ENCODE measurements around the gene MTMR12. TPM values are rescaled to one million over a fixed set of nuclear protein-coding genes. Genes with fewer than 3 reads are reported as not detected.
A peak's percentile ranks its signal among the peaks of the same experiment; 100 is the strongest.

The MTMR12 gene
- total and polyA plus RNA-seq, 2 of the 8 experiments (the other 6 are each of a cell fraction or from before 2014, with no cell fraction given) = 19.1 to 59.3 TPM

DNA sequence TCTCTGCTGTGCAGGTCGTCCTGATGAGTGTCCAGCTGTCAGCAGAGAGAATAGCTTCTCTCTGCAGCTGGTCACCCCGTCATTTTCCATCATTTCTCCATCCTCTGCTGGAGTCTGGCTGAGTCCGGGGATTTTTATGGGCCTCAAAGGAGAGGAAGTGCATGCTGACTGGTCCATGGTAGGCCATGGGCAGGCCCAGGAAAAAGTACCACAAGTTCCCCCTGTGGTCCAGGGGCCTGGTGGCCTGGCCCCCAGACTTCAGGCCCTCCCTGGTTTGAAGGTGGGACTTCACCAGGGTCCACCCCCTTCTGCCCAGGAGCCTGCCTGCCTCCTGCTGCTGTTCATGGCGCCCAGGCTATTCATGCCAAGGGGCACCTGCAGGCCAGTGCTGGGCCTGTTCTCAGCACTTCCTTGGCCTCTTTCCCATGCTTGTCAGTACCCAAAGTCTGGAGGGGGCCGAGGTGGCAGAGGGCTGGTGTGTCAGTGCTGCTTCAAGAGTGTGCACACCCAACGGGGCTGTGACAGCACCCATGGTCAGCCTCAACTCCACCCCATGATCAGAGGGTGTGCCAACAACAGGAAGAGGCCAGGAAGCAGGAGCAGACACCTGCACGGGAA lies 7.3 kb upstream of the MTMR12 start:
- Histone ChIP-seq H2BK12ac (ENCODE audit: low read depth, low read length) (no peak overlapping the region), H3K4me3 (ENCODE audit: extremely low read depth in 1 of 4, insufficient read depth in 2 of 4, low read depth in 3 of 4, low read length in 4 of 4) (no peak overlapping the region), H3K14ac (ENCODE audit: insufficient read length) (no peak overlapping the region), H3K79me2 (ENCODE audit: control insufficient read depth in 1 of 2, insufficient read depth in 2 of 2, low read length in 2 of 2) (no peaks in the 10 kb centered on the region), H4K5ac (ENCODE audit: insufficient read length, low read depth, low read length) (no peak overlapping the region), H2BK20ac (ENCODE audit: low read length) (no peak overlapping the region), H3K4me2 (ENCODE audit: insufficient read depth in 1 of 2, low read depth in 2 of 2, low read length in 2 of 2) (no peak overlapping the region), H4K91ac (replicated peaks; ENCODE audit: insufficient read length, low read length) (no peak overlapping the region), H2BK5ac (ENCODE audit: low read depth, low read length) (no peak overlapping the region), H3K27me3 (replicated peaks in 1 of 4; ENCODE audit: control insufficient read depth in 3 of 4, extremely low read depth in 1 of 4, insufficient read depth in 3 of 4, low read length in 3 of 4) (no peaks in the 10 kb centered on the region), H4K8ac (ENCODE audit: extremely low read depth, insufficient read depth, low read length) (0 out of 2 replicates have a peak overlapping the region, but pooled peaks have one; percentile 57), H3K23ac (ENCODE audit: insufficient read length) (no peak overlapping the region), H3K36me3 (ENCODE audit: control insufficient read depth in 2 of 4, insufficient read depth in 4 of 4, low read length in 3 of 4) (no peaks in the 10 kb centered on the region), H3K18ac (ENCODE audit: extremely low read depth, low read length) (no peak overlapping the region), H3K79me1 (ENCODE audit: low read depth, low read length) (no peaks in the 10 kb centered on the region), H2BK15ac (ENCODE audit: low read length) (no peak overlapping the region), H4K20me1 (replicated peaks in 1 of 2; ENCODE audit: control insufficient read depth in 1 of 2, insufficient read depth in 2 of 2, low read length in 2 of 2) (no peaks in the 10 kb centered on the region), H3K4me1 (replicated peaks in 1 of 4; ENCODE audit: control insufficient read depth in 3 of 4, insufficient read depth in 4 of 4, low read length in 3 of 4) (peaks cover 0 to 4% (median 0%) of the 10 kb centered on the region in 4 experiments; a peak in 1 of 7 replicates), H2BK120ac (replicated peaks; ENCODE audit: low read depth, low read length) (no peak overlapping the region), H3K23me2 (ENCODE audit: low read depth, low read length) (peaks cover 2% of the 10 kb centered on the region; the same call in 1 of the 2 replicates), H3K56ac (replicated peaks; ENCODE audit: insufficient read length, low read depth, low read length) (no peak overlapping the region), H3K27ac (ENCODE audit: low read depth, low read length) (no peak overlapping the region), H3K9me3 (ENCODE audit: insufficient read depth in 2 of 2, low read depth in 1 of 2, low read length in 1 of 2) (peaks cover 0 to 4% of the 10 kb centered on the region in 2 experiments; a peak in 1 of 4 replicates), H3K4ac (replicated peaks; ENCODE audit: insufficient read length, low read depth, low read length) (no peak overlapping the region), H2AK5ac (ENCODE audit: low read depth, low read length) (no peak overlapping the region), H3K9ac (replicated peaks in 1 of 4; ENCODE audit: extremely low read depth in 1 of 4, low read depth in 3 of 4, low read length in 3 of 4) (no peak overlapping the region), H2AFZ (ENCODE audit: low read length) (no peak overlapping the region)
- CTCF ChIA-PET (ENCODE audit: partially characterized antibody) = interaction anchor here (0.6 to 9.4 kb wide), 21 partner anchors 9 to 204 kb away, joined by 3 to 87 read pairs (median 3); no protein-coding TSS in a partner anchor
- WGBS, 2 experiments (ENCODE audit: extremely low coverage in 1 of 2, insufficient coverage in 1 of 2, insufficient read length in 1 of 2, insufficient replicate concordance in 2 of 2, low coverage in 1 of 2, low lambda C conversion rate in 2 of 2, missing lambda C conversion rate in 1 of 2) = 93% methylated on average over 7 of the region's 7 CpGs; no CpG with 5 or more reads in 1 of the 2 experiments
- no peak for FAIRE-seq
- POLR2A ChIA-PET (ENCODE audit: partially characterized antibody) = interaction anchor here (1.4 kb wide), 1 partner anchor 146 kb away, joined by 3 read pairs; the partner anchor contains the start of gene GOLPH3
- no peak for DNase-seq (ENCODE audit: low read depth in 1 of 2, low spot score in 2 of 2)
- TF ChIP-seq TEAD4 (IDR thresholded peaks at IDR 0.05; ENCODE audit: low read depth, low read length) (no peak), RFX5 (IDR thresholded peaks at IDR 0.05; ENCODE audit: borderline replicate concordance, low read depth, low read length) (no peak), GTF2F1 (IDR thresholded peaks at IDR 0.05; ENCODE audit: borderline replicate concordance, low read depth, low read length) (no peak), CREB1 (IDR thresholded peaks at IDR 0.05) (no peak), CEBPB (IDR thresholded peaks at IDR 0.05; ENCODE audit: low read depth, low read length) (no peak), POLR2AphosphoS5 (IDR thresholded peaks at IDR 0.05; ENCODE audit: low read depth, low read length) (no peak), BCL11A (IDR thresholded peaks at IDR 0.05; ENCODE audit: low read depth in 2 of 2, low read length in 2 of 2) (no peak), FOSL1 (IDR thresholded peaks at IDR 0.05; ENCODE audit: insufficient read depth, low read depth, low read length) (no peak)
- TF ChIP-seq, protein P1, sequence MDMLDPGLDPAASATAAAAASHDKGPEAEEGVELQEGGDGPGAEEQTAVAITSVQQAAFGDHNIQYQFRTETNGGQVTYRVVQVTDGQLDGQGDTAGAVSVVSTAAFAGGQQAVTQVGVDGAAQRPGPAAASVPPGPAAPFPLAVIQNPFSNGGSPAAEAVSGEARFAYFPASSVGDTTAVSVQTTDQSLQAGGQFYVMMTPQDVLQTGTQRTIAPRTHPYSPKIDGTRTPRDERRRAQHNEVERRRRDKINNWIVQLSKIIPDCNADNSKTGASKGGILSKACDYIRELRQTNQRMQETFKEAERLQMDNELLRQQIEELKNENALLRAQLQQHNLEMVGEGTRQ (IDR thresholded peaks at IDR 0.05; ENCODE audit: low read length) = no peak
- TF ChIP-seq, protein P2, sequence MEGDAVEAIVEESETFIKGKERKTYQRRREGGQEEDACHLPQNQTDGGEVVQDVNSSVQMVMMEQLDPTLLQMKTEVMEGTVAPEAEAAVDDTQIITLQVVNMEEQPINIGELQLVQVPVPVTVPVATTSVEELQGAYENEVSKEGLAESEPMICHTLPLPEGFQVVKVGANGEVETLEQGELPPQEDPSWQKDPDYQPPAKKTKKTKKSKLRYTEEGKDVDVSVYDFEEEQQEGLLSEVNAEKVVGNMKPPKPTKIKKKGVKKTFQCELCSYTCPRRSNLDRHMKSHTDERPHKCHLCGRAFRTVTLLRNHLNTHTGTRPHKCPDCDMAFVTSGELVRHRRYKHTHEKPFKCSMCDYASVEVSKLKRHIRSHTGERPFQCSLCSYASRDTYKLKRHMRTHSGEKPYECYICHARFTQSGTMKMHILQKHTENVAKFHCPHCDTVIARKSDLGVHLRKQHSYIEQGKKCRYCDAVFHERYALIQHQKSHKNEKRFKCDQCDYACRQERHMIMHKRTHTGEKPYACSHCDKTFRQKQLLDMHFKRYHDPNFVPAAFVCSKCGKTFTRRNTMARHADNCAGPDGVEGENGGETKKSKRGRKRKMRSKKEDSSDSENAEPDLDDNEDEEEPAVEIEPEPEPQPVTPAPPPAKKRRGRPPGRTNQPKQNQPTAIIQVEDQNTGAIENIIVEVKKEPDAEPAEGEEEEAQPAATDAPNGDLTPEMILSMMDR (IDR thresholded peaks at IDR 0.05; ENCODE audit: control extremely low read depth in 1 of 3, insufficient read depth in 1 of 3, low read depth in 1 of 3, low read length in 3 of 3) = no peak

Measured in H1 (cell line).